AG09319 (cell line): ENCODE measurements around the gene UNCX.
"Not testable (repeated sequence)": the region's sequence is repeated elsewhere in the genome, so short reads cannot be mapped to it uniquely, and the experiment has no call there.

Experiments used
- DNase-seq: peaks from one replicate; pipeline ENCODE4 v3.0.0-alpha.2; 2010; ENCODE audit warnings: low read depth; ENCODE audit errors: extremely low read depth
- CTCF ChIP-seq: IDR thresholded peaks from 2 replicates; pipeline ENCODE4 v1.5.1; 2011; ENCODE audit warnings: low read depth, mild to moderate bottlenecking, inconsistent platforms, low read length, moderate library complexity

UNCX gene

GRCh38 chr7:1232623-1233332 is at the start of gene UNCX:
Gene UNCX (plus strand): TSS chr7:1232872. CDS start chr7:1233018, 146 bp downstream.
- no peak for TF ChIP-seq CTCF
- DNase-seq: no peak

- TF ChIP-seq CTCF: no peak
- DNase-seq: no peak
Observed at GRCh38 chr7:1187127-1187526, 45.5 kb upstream of the UNCX start.

GRCh38 chr7:1188720-1189294 is 43.9 kb upstream of the UNCX start:
- TF ChIP-seq CTCF: no peak
- no peak for DNase-seq

- no peak for TF ChIP-seq CTCF
- DNase-seq: no peak
Observed at GRCh38 chr7:1189986-1190772, 42.5 kb upstream of the UNCX start.

- TF ChIP-seq CTCF: no peak
- DNase-seq: peak; percentile 16
Observed at GRCh38 chr7:1192171-1192676, 40.4 kb upstream of the UNCX start.

- TF ChIP-seq CTCF: peak; percentile 57
- DNase-seq: no peak
Observed at GRCh38 chr7:1193593-1194424, 38.9 kb upstream of the UNCX start.

GRCh38 chr7:1196441-1196840 is 36.2 kb upstream of the UNCX start:
- DNase-seq: not testable (repeated sequence)
